Ascending aorta (tissue), 2 donors: Measurements from ENCODE around the gene GATAD2B. TPM values are rescaled to one million over a fixed set of nuclear protein-coding genes. Genes with fewer than 3 reads are reported as not detected.

Experiments used
- DNase-seq, 2 donors: peaks; one replicate each; pipeline ENCODE4 v3.0.0-alpha.2; 2019; ENCODE audit warnings: low spot score in 2 of 2
- H3K27ac ChIP-seq, 2 donors: fragments of 200-600 bp; sonication (generic); one replicate each; pipeline ENCODE4 v1.5.1; 2016 to 2017; ENCODE audit warnings: mild to moderate bottlenecking in 1 of 2
- H3K27me3 ChIP-seq: fragments of 200-600 bp; sonication (generic); one replicate; pipeline ENCODE4 v1.5.1; 2017
- H3K36me3 ChIP-seq, 2 donors: fragments of 200-600 bp; sonication (generic); one replicate each; pipeline ENCODE4 v1.5.1; 2016
- H3K4me1 ChIP-seq, 2 donors: fragments of 200-600 bp; sonication (generic); one replicate each; pipeline ENCODE4 v1.5.1; 2016 to 2017; ENCODE audit warnings: mild to moderate bottlenecking in 1 of 2
- H3K4me3 ChIP-seq, 2 donors: fragments of 200-600 bp; sonication (generic); one replicate each; pipeline ENCODE4 v1.5.1; 2016 to 2017; ENCODE audit warnings: mild to moderate bottlenecking in 1 of 2
- H3K9me3 ChIP-seq, 2 donors: fragments of 200-600 bp; sonication (generic); one replicate each; pipeline ENCODE4 v1.5.1; 2016
- CTCF ChIP-seq, 3 experiments: fragments of 200-600 bp in 2 of 3; fragments of 450-650 bp in 1 of 3; sonication (generic) in 2 of 3; IDR thresholded peaks; one replicate each; pipeline ENCODE4 v1.5.1; 2016 to 2019; ENCODE audit warnings: antibody characterized with exemption in 3 of 3, mild to moderate bottlenecking in 1 of 3, moderate library complexity in 1 of 3
- intact Hi-C: fragments of 100-400 bp; cut with DNase I; formaldehyde crosslinking; loops from one replicate; pipeline ENCODE4 v1.15.1; 2023
- total RNA-seq: library from RNA; depleted of rRNA; stranded (reverse); fragments of >200 nt; gene quantifications from one replicate; pipeline ENCODE4 v1.1.0, GENCODE V29; 2016

GATAD2B gene
- total RNA-seq, 1 donor from 2014 or later: 9.5 TPM

- H3K27me3 ChIP-seq: no peaks in the 10 kb centered on the region
- H3K4me1 ChIP-seq: peaks cover 0 to 2% of the 10 kb centered on the region in 2 donors
- intact Hi-C loops: no loop called here
- H3K4me3 ChIP-seq: no peak overlapping the region
- no peak for DNase-seq
- no peak for TF ChIP-seq CTCF (IDR thresholded peaks at IDR 0.05)
- no peaks in the 10 kb centered on the region for H3K9me3 ChIP-seq
- peak overlapping the region in 1 of 2 donors; percentile 11 for H3K27ac ChIP-seq
- H3K36me3 ChIP-seq: peaks cover 23 to 29% of the 10 kb centered on the region in 2 donors
Observed at GRCh38 chr1:153928245-153928644, 5.5 kb upstream of the GATAD2B start.

DNA sequence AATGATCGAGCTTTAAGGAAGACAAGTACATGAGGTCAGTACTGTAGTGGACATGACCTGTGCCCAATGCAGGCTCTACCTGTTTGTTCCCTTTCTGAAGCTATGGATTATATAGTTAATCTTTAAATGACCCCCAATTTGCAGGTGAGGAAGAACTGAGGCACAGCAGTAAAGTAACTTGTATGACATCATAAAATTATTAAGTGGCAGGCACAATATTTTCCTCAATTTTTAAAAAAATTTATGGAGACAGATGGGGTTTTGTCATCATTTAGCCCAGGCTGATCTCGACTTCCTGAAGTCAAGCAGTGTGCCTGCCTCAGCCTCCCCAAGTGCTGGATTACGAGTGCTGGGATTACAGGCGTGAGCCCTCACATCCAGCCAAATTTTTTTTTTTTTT is 3.6 kb upstream of the GATAD2B start:
- peaks cover 0 to 7% of the 10 kb centered on the region in 2 donors for H3K4me1 ChIP-seq
- no peaks in the 10 kb centered on the region for H3K27me3 ChIP-seq
- H3K27ac ChIP-seq: no peak overlapping the region
- no peak overlapping the region for H3K4me3 ChIP-seq
- H3K36me3 ChIP-seq: peaks cover 11 to 14% of the 10 kb centered on the region in 2 donors
- no peak for DNase-seq
- no peaks in the 10 kb centered on the region for H3K9me3 ChIP-seq
- intact Hi-C loops: no loop called here
- no peak for TF ChIP-seq CTCF (IDR thresholded peaks at IDR 0.05)

DNA sequence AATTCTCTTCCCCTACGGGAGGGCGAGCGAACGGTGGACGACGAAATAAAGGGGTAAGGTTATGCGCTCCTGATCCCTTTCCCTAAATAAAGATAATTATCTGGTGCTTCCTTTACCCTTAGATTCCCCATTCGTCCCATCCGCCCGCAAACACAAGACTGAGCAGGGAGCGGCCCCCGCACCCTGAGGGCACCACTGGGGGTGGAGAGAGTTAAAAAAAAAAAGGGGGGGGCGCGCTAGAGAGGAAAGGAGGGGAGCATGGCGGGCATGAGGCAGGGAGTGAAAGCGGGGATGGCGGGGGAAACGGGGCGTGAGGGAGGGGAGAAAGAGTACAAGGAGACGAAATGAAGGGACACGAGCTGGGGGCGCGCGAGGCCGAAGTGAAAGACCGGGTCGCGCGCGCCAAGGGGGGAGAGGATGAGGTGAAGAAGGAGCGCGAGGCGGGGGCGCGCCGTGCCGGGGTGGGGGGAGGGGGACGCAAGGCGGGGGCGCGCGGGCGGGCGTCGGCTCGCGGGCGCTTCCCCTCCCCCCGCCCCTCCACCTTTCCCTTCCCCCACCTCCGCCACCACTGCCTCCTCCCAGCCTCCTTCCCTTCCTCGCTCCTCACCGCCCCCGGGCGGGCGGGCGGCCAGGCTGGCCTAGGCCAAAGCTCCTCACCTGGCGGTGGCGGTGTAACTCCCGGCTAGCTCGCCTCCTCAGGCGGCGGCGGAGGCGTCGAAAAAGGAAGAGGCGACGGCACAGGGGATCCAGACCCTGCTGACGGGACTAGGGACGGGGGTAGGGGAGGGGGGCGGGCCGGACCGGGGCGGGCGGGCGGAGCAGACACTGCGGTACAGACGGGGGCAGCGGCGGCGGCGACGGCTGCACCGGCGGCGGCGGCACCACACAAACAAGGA is 448 bp downstream of the GATAD2B start:
- Histone ChIP-seq H3K27ac (peak overlapping the region; percentile 88 to 97), H3K36me3 (no peaks in the 10 kb centered on the region), H3K9me3 (no peaks in the 10 kb centered on the region), H3K4me1 (peaks cover 6 to 28% of the 10 kb centered on the region in 2 donors), H3K27me3 (no peaks in the 10 kb centered on the region), H3K4me3 (peak overlapping the region; percentile 72 to 86)
- no peak for DNase-seq
- intact Hi-C loops: loop anchor here (2.0 to 5.0 kb wide), 4 partner anchors 40 to 132 kb away; partner anchors contain the start of genes RAB13 and SLC39A1
- no peak for TF ChIP-seq CTCF (IDR thresholded peaks at IDR 0.05)

DNA sequence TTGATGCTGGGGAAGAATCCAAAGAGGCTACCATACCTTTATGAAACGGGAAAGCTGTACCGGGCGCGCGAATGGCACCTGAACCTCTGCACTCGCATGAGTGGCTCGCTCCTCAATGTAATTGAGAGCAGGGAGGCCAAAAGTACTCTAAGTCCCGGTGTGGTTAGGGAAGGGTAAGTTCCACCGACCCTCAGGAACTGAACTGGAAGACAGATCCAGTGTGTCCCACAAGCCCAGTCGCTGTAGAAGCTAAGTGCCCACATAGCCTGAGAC is 1.0 kb downstream of the GATAD2B start:
- intact Hi-C loops: loop anchor here (2.0 to 5.0 kb wide), 4 partner anchors 41 to 131 kb away; partner anchors contain the start of genes RAB13 and SLC39A1
- H3K36me3 ChIP-seq: no peaks in the 10 kb centered on the region
- H3K4me1 ChIP-seq: peaks cover 6 to 28% of the 10 kb centered on the region in 2 donors
- DNase-seq: no peak
- H3K9me3 ChIP-seq: no peaks in the 10 kb centered on the region
- no peak for TF ChIP-seq CTCF (IDR thresholded peaks at IDR 0.05)
- H3K27me3 ChIP-seq: no peaks in the 10 kb centered on the region
- peak overlapping the region; percentile 88 to 97 for H3K27ac ChIP-seq
- peak overlapping the region; percentile 72 to 86 for H3K4me3 ChIP-seq

- intact Hi-C loops: loop anchor here (5.0 kb wide), 2 partner anchors 41 to 99 kb away; partner anchors contain the start of gene SLC39A1
Observed at GRCh38 chr1:153921080-153921802, 1.5 kb downstream of the GATAD2B start.

More at GRCh38 chr1:153921080-153921802, 1.5 kb downstream of the GATAD2B start:
- no peak for DNase-seq
- TF ChIP-seq CTCF (IDR thresholded peaks at IDR 0.05): no peak
- Histone ChIP-seq H3K27ac (peak overlapping the region; percentile 88 to 97), H3K36me3 (no peaks in the 10 kb centered on the region), H3K9me3 (no peaks in the 10 kb centered on the region), H3K27me3 (no peaks in the 10 kb centered on the region), H3K4me3 (peak overlapping the region; percentile 72 to 86), H3K4me1 (peaks cover 6 to 28% of the 10 kb centered on the region in 2 donors)
